HCT116 (cell line): Measurements from ENCODE around the gene MALT1.

Source experiments
- POLR2AphosphoS5 ChIP-seq: IDR thresholded peaks from 2 replicates; pipeline ENCODE4 v1.6.1; 2011; ENCODE audit warnings: mild to moderate bottlenecking, low read depth, low read length, moderate library complexity
- ZBTB33 ChIP-seq: IDR thresholded peaks from 2 replicates; pipeline ENCODE4 v1.6.1; 2011; ENCODE audit warnings: mild to moderate bottlenecking, low read length, moderate library complexity; ENCODE audit not compliant: insufficient replicate concordance; ENCODE audit errors: extremely low read depth
- TF ChIP-seq, protein P1 (sequence below), 3 experiments: fragments of 200-600 bp in 1 of 3; sonication (generic) in 1 of 3; IDR thresholded peaks in 2 of 3; conservative IDR thresholded peaks in 1 of 3; 2 replicates each; pipeline ENCODE4 v1.5.1; 2012 to 2017; ENCODE audit warnings: low read depth in 2 of 3, low read length in 2 of 3, antibody characterized with exemption in 1 of 3, borderline replicate concordance in 1 of 3, control low read depth in 1 of 3, mild to moderate bottlenecking in 1 of 3, mixed read lengths in 1 of 3, mixed run types in 1 of 3, moderate library complexity in 1 of 3; ENCODE audit not compliant: insufficient read depth in 1 of 3

DNA sequence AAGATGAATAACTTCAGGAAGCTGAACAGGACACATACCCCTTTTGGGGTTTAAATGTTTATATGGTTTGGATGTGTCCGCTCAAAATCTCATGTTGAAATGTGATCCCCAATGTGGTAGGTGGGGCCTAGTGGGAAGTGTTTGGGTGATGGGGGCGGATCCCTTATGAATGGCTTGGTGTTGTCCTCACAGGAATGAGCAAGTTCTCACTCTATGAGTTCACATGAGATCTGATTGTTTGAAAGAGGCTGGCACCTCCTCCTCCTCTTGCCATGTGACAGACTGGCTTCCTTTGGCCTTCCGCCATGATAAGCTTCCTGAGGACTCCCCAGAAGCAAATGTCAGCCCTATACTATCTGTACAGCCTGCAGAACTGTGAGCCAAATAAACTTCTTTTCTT is 104.8 kb downstream of the MALT1 start:
- TF ChIP-seq ZBTB33 (no peak), POLR2AphosphoS5 (no peak)
- TF ChIP-seq, protein P1, sequence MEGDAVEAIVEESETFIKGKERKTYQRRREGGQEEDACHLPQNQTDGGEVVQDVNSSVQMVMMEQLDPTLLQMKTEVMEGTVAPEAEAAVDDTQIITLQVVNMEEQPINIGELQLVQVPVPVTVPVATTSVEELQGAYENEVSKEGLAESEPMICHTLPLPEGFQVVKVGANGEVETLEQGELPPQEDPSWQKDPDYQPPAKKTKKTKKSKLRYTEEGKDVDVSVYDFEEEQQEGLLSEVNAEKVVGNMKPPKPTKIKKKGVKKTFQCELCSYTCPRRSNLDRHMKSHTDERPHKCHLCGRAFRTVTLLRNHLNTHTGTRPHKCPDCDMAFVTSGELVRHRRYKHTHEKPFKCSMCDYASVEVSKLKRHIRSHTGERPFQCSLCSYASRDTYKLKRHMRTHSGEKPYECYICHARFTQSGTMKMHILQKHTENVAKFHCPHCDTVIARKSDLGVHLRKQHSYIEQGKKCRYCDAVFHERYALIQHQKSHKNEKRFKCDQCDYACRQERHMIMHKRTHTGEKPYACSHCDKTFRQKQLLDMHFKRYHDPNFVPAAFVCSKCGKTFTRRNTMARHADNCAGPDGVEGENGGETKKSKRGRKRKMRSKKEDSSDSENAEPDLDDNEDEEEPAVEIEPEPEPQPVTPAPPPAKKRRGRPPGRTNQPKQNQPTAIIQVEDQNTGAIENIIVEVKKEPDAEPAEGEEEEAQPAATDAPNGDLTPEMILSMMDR (IDR thresholded peaks at IDR 0.05 in 2 of 3, conservative IDR thresholded peaks at IDR 0.05 in 1 of 3; ENCODE audit: borderline replicate concordance in 1 of 3, insufficient read depth in 1 of 3, low read depth in 2 of 3, low read length in 2 of 3): no peak
